Stimulated activated CD4-positive, alpha-beta T cell treated with anti-CD3 and anti-CD28 coated beads, TNF-alpha, amount 100 ng/mL, for 48 hours (primary cell): ENCODE results near the gene CPT1A.

Experiments used
- DNase-seq, 3 donors: peaks; one replicate each; pipeline ENCODE4 v3.0.0-alpha.2; 2020; ENCODE audit warnings: low read depth in 3 of 3

CPT1A gene

DNA sequence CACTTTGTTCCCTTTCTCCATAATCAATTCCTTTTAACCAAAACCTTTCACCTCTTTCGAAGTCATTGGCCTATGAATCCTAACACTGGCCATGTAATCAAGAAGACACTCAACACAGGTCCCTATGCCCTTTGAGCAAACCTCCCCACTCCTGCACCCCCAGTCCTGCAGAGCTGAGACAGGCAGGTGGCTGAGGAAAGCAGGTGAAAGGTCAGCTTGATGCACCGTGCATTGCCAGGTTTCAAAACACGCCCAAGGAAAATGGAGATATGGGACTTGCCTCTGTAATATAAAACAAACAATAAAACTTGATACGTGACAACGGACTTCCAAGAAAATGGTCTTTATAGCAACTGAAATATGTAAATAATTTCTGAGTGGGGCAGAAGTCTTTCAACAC lies 10.6 kb downstream of the CPT1A start:
- no peak for DNase-seq

DNA sequence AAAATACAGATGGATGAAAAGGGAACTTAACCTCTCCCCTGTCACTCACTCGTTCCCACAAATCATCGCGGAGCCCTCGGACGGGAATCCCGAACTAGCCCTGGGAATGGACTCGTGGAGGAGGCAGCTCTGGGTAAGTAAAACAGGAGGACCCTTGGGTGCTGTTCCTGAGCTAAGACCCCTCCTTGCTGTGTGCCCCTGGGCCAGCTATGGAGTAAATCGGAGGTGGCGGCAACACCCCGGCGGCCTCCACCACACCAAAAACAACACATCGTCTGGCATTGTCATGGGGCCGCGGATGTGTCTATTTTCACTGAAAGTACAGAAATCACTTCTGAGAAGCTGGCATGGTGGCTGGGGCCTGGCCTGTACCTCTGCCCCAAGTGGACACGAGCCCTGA lies 12.1 kb downstream of the CPT1A start:
- no peak for DNase-seq

DNA sequence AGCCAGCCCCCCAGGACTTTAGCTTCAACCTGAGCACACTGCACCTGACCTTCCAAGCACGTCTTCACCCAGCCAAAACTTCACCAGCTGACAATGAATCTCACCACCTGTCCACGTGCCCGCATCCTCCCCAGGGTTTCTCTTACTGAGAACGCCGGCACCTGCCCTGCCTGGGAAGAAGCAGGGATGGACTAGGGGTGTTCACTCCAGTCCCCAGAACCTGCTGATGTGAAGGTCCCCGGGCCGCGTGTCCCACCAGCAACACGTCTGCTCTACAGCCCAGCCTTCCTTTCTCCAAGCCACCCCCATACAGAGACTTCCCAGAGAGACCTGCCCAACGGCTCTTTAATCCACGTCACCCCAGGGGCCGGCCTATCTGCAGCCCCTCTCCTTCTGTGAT lies 12.8 kb downstream of the CPT1A start:
- no peak for DNase-seq

DNA sequence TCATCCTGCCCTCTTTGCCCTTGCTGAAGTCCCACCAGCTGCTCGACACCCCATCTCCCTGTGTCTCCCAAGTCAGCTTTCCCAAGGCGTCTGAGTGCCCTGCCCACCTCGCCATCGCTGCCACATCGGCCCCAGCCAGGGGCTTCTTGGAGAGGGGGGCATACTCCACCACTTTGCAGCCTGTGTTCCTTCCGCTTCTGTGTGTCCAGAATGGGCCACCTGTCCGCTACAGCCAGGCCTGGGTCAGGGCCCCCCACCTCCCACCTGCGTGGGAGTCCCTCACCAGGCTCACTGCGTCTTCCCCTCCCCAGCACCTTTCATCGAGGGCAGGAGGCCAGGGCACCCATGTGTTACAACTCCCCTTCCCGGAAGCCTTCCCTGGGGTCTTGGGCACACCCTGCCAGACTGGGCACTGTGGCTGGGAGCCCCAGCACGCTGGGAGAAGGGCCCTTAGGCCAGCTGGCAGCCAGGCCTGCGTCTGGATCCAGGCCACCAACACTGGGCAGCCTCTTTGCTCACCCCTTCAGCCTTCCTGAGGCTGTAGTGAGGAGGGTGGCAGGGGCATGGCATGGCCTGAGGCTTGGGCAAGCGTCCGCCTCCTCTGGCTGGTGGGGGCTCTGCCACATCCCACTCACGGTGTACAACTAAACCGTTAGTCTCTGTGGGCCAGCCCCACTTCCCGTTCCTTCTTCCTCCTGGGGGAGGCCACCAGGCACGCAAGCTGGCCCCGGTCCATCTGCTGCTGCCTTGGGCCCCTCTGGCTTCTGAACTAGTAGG lies 13.4 kb downstream of the CPT1A start:
- DNase-seq = no peak

DNA sequence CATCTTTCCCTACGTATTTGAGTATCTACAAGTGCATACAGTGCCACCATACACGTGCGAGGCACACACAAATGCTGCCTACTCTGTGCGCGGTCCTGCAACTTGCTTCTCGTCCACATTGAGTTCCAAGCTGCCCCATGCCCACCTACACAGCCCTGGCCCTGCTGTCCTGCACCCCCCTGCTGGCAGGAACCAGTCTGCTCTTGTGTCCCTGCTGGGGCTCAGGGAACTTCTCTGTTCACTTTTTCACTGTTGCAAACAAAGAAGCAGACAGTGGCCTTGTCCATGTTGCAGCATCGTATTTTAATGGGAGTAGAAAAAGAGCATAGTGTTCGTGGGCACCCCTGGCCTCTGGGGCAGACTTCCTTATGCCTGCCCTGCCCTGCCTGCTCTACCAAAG lies 14.0 kb downstream of the CPT1A start:
- DNase-seq = no peak

DNA sequence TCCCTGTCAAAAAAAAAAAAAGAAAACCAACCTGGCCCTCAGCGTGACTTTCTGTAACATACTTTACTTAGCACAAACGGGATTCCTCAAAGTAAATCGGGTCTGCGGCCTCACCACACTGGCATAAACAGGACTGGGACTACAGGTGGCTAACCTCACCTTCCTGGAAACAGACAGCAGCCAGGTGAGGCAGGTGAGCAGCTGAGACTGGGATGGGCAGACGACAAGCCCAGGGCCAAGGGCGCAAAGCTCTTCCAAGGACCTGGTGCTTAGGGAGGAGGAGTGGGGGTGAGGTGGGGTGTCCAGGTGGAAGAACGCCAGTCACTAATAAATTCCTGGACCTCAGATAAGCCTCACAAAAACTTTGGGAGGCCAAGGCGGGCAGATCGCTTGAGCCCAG lies 15.0 kb downstream of the CPT1A start:
- DNase-seq = no peak

DNA sequence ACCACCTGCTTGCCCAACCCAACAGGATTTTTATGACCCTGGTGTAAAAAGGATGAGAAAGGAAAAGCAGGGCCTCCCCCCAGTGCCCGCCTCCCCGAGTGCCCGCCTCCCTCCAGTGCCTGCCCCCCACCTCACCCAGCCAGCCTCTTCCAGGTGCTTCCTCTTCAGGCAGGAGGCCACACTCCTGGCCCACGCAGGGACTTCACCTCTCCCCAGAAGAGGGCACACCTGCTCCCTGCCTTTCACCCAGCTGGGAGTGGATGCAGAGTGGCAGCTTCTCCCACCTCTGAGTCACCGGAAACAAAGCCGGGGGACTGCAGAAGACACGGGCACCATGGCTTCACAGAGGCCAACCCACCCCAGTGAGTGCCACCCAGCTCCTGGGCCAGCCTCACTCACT lies 16.1 kb downstream of the CPT1A start:
- DNase-seq = no peak

DNA sequence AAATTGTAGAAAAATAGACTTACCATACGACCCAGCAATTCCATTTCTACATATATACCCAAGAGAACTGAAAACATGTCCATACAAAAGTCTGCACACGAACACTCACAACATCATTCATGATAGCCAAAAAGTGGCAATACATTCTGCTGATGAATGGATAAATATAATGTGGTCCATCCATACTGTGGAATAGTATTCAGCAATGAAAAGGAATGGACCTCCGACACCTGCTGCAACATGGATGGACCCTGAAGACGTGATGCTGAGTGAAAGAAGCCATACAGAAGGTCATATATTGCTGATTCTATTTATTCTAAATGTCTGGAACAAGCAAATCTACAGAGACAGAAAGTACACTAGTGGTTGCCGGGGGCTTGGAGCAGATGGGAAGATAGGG lies 19.2 kb downstream of the CPT1A start:
- no peak for DNase-seq

DNA sequence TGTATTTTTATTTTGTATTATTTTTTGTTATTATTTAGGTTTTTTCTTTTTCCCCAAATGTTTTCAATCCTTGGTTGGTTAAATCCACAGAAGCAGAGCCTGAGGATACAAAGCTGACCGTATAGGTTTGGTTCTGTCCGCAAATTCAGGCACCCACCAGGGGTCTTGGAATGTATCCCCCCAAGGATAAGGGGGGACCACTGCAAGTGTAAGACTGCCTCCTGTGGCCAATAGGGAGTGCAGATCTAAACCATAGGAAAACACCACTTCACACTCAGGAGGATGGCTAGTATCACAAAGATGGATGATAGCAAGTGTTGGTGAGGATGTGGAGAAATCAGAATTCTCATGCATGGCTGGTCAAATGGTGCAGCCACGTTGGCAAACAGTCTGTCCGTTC lies 20.0 kb downstream of the CPT1A start:
- no peak for DNase-seq

DNA sequence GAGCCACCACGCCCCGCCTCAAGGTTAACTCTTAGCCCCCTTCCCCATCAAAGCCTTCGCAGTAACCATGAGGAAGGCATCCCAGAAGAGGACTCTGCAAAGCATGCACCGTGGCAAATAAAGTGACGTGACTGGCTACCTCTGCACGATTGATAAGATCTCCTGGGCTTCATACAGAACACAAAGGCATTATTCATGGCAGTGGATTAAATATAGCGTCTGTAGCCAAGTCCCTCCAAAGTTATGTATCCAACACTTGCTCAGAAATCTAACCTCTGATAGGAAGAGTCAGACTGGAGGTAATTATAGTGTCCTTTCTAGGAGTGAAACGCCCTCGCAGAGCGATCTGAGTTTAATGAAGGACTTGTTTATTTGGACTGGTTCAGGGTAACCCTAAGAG lies 22.4 kb downstream of the CPT1A start:
- no peak for DNase-seq

DNA sequence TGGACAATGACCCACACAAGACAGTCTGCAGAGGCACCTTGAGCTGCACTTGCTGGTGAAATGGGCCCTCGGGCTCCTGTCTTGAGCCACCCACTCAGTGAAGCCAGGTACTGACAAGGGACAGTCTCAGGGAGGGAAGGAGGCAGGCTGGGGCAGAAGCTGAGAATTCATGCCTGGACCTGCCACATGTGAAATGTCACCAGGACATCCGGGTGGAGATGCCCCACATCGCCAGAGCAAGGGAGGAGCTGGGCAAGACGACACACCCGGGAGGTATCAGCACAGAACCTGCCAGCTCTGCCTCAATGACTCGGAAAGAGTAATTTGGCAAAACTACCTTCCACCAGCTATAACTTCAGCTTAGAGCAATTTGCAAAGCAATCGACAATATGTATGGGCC lies 23.5 kb downstream of the CPT1A start:
- DNase-seq = no peak

DNA sequence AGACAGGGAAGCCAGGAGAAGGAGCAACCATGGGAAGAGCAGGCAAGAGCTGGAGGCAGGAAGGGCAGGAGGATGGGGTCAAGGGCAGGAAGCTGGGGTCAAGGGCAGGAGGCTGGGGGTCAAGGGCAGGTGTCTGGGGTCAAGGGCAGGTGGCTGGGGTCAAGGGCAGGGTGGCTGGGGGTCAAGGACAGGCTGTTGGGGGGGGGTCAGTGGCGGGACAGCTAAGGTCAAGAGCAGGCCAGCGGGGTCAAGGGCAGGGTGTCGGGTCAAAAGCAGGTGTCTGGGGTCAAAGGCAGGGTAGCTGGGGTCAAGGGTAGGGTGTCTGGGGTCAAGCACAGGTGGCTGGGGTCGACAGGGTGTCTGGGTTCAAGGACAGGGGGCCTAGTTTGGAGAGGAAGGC lies 24.2 kb downstream of the CPT1A start:
- no peak for DNase-seq

DNA sequence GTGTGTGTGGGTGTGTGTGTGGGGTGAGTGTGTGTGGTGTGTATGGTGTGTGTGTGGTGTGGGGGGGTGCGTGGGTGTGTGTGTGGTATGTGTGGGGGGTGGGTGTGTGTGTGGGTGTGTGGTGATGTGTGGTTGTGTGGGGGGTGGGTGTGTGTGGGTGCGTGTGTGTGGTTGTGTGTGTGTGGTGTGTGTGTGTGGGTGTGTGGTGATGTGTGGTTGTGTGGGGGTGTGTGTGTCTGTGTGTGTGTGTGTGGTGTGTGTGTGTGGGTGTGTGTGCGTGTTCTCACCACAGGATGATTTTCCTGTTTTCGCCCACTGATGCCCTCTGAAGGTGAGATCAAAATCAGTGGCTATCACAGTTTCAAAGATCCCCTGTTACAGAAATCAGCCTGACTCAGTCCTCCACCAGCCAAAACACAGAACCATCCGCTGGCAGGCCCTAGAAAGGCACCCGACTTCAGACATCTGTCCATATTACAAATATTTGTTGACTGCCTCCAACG lies 24.7 kb downstream of the CPT1A start:
- no peak for DNase-seq

DNA sequence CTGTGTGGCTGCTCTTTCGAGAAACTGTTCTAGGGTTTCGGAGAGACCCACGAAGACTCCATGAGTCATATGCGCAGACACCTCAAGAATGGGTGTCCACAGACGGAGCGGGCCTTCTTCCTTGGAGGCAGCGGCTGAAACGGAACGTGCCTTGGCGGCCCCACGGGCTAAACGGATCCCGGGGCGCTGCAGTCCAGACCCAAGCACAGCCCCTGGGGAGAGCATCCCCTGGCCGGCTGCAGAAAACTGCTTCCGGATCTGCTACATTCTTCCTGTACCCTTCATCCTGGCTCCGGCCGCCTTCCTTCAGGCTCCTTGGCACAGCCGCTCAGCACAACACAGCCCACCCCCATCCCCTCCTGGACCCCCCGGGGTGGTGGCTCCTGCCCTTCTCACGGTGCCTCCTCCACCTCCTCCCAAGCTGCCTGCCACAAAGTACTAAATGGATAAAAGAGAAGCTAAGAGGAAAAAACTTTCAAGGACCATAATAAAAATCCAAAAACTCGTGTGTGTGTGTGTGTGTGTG lies 25.4 kb downstream of the CPT1A start:
- DNase-seq = no peak

DNA sequence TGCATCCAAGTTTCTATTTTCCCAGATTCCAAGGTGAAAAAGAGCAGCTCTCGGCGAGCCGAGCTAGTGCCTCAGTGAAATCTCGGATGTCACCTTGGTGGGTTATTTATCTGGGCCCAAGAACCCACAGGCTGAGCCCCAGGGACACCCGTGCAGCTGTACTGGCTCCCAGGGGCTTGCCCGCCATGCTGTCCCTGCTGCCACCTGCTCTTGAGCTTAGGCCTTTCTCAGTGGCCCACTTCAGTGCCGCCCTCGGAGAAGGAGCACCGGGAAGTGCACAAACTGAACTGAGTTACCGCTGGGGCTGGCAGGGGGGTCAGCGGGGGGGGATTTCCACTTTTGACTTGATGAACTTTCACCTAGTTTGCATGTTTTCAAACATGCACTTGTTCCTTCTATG lies 27.9 kb downstream of the CPT1A start:
- no peak for DNase-seq

DNA sequence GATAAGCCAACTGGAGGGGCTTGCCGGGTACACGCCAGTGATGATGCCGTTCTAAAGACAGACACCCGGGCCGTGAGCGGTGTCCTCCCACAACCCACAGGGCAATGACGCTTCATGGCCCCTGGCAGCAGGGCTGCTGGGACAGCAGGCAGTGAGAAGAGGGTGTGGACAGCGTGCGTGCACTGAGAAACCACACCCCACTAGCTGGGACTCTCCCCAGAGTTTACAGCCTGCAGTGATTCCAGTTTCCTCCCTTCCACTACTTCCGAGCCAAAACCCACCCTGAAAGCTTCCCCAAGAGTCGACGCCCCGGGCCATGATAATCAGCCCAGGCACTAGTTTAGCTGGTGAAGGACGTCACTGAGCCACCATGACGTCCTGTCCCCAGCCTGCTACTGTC lies 29.2 kb downstream of the CPT1A start:
- DNase-seq = no peak

DNA sequence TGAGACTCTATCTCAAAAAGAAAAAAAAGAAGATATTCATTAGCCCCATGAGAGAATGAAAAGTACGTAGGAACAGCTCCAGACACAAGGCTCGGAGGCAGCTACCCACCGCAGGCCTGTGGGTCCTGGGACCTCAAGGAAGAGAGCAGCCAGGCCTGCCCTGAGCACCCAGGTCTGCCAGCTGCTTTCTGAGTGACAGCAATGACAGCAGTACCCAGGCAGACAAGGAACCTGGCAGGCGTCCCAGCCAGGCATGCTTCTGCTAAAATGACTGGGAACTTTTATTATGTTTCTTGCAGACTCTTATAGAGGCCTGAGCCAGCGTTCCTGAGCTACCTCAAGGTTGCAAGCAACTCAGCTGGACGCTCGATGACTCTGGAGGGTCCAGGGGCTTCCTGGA lies 31.6 kb downstream of the CPT1A start:
- DNase-seq = no peak

DNA sequence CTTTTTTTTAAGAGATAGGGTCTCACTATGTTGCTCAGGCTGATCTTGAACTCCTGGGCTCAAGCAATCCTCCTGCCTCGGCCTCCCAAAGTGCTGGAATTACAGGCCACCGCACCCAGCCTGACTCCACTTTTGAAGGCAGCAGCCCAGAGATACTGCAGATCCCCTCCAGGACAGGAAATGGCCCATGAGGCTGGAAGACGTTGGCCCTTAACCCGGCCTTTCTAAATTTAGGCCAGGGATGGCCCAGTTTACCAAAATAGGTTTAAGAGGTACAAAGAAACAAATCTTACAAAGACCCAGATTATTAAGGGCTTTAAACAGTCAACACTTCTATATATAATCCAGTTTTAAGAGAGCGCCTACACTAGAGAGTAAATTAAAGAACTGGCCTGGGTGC lies 32.2 kb downstream of the CPT1A start:
- no peak for DNase-seq

DNA sequence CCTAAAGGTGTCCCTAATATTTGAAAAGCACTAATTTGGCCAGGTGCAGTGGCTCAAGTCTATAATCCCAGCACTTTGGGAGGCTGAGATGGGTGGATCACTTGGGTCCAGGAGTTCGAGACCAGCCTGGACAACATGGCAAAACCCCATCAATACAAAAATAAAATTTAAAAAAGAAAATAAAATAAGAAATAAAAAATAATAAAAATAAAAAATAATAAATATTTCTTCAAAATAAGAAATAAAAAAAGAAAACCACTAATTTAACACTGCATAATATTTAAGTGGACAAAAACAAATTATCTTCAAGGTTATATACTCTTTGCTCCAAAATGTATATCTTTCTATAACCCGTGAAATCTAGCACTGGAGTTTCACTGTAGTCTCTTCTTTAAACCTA lies 32.9 kb downstream of the CPT1A start:
- DNase-seq = no peak

DNA sequence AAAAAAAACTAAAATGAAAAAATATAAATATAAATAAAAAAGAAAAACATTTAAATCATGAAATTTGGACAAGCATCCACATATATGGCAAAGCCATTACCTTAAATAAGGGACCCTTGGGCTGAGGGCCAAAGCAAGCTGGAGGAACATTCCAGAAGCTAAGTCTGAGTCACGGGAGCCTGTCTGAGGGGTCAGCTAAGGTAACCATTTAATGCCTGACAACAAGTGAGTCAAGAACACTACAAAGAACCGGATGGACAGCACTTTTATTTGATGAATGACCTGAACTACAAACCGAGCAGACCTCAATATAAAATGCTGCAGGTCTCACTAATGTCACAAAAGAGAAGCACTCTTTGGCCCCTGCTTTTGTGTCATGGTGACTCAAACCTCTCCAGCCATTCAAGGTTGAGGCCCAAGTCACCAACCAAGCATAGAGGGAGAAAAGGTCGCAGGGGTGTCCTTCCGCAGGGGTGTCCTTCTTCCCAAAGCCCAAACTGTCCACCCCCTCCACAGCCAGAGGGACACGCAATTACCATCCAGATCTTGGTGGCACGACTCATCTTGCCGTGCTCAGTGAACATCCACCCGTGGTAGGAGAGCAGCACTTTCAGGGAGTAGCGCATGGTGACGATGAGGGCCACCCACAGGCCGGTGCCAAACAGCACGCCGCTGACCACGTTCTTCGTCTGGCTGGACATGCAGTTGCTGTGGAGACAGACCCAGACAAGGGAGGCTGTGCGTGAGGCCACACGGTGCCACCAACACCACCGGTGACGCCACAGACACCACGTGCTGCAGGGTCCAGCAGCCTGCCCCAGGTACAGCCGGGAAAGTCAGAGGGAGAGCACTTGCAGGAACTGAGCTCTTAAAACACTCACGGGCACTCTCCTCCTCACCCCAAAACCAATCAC lies 34.5 kb downstream of the CPT1A start:
- no peak for DNase-seq

DNA sequence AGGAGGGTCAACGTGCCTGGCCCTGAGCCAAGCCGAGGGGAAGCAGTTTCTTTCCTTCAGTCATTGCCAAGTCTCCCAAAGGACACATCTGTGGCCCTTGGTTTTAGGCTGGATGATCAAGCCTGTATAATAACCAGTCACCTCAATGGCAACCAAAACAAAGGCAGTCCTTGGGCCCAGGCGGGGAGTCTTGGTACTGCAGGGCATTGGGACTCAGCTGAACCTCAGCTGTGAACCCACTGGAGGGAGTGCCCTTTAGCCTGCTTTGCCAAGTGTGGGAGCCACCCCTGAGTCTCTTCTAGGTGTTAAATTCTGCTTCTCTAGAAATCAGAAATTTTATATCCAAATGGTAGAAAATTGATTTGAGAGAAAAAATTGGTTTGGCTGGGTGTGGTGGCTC lies 36.9 kb downstream of the CPT1A start:
- no peak for DNase-seq

DNA sequence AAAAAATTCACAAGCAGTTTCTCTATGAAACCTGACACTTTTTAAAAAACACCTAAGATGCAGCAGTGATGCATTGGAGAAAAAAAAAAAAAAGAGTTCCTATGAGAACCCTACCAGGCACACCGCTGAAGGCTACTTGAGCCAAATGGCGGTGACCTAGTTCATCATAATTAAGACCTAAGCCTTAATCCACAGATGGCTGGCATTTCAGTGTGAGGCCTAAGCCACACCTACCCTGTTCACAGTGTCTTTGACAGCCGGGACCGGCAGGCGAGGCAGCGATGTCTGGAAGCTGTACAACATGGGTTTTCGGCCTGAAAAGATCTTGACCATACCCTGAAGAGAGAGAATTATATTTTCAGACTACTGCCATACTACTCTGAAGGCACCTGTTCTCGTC lies 38.0 kb downstream of the CPT1A start:
- DNase-seq = no peak
